ENCODE results near the gene TNFRSF14. TPM values are rescaled to one million over a fixed set of nuclear protein-coding genes. Genes with fewer than 3 reads are reported as not detected.

TNFRSF14 gene
- polyA plus RNA-seq, 2 of the 4 experiments (the other 2 are of a cell fraction) = 0.16 to 0.25 TPM

GRCh38 chr1:2559509-2560298 is 3.5 kb downstream of the TNFRSF14 start:
- CTCF ChIA-PET = interaction anchor here (2.2 to 2.6 kb wide), 2 partner anchors 11 to 12 kb away, joined by 10 read pairs; no protein-coding TSS in a partner anchor
- FAIRE-seq (no peak), ATAC-seq (no peak), DNase-seq (ENCODE audit: low read depth in 1 of 2, low spot score in 1 of 2) (no peak)
- no peak overlapping the region for H3K4me2 ChIP-seq
- no peak overlapping the region for H3K27ac ChIP-seq
- peaks cover 6% of the 10 kb centered on the region; the same call in 1 of the 3 replicates for H3K4me1 ChIP-seq
- WGBS (ENCODE audit: missing lambda C conversion rate) = 73% methylated on average over 3 of the region's 35 CpGs
- POLR2A ChIA-PET = no interaction called here
- H3K9me3 ChIP-seq = no peaks in the 10 kb centered on the region
- H3K4me3 ChIP-seq = no peak overlapping the region
- TF ChIP-seq POLR2A (IDR thresholded peaks at IDR 0.05; ENCODE audit: low read length) (no peak), NPAS2 (CRISPR knock-in tag; IDR thresholded peaks at IDR 0.05; ENCODE audit: borderline replicate concordance) (no peak), E2F6 (IDR thresholded peaks at IDR 0.05; ENCODE audit: borderline replicate concordance, low read depth) (no peak), RCOR1 (IDR thresholded peaks at IDR 0.05; ENCODE audit: low read depth, low read length) (no peak), HES2 (IDR thresholded peaks at IDR 0.05) (no peak), POLR2AphosphoS2 (conservative IDR thresholded peaks at IDR 0.05; ENCODE audit: low read length) (no peak), MAZ (IDR thresholded peaks at IDR 0.05; ENCODE audit: borderline replicate concordance, low read depth, low read length) (no peak), EP300 (IDR thresholded peaks at IDR 0.05) (no peak), HOXB13 (CRISPR knock-in tag; IDR thresholded peaks at IDR 0.05; ENCODE audit: low read depth) (no peak), EHMT2 (IDR thresholded peaks at IDR 0.05; ENCODE audit: low read depth) (no peak), ESRRA (IDR thresholded peaks at IDR 0.05; ENCODE audit: borderline replicate concordance, low read length) (no peak), HOXB5 (CRISPR knock-in tag; IDR thresholded peaks at IDR 0.05) (no peak), PHF8 (IDR thresholded peaks at IDR 0.05; ENCODE audit: borderline replicate concordance, low read depth) (no peak), RARB (CRISPR knock-in tag; IDR thresholded peaks at IDR 0.05) (no peak)
- TF ChIP-seq, protein P1, sequence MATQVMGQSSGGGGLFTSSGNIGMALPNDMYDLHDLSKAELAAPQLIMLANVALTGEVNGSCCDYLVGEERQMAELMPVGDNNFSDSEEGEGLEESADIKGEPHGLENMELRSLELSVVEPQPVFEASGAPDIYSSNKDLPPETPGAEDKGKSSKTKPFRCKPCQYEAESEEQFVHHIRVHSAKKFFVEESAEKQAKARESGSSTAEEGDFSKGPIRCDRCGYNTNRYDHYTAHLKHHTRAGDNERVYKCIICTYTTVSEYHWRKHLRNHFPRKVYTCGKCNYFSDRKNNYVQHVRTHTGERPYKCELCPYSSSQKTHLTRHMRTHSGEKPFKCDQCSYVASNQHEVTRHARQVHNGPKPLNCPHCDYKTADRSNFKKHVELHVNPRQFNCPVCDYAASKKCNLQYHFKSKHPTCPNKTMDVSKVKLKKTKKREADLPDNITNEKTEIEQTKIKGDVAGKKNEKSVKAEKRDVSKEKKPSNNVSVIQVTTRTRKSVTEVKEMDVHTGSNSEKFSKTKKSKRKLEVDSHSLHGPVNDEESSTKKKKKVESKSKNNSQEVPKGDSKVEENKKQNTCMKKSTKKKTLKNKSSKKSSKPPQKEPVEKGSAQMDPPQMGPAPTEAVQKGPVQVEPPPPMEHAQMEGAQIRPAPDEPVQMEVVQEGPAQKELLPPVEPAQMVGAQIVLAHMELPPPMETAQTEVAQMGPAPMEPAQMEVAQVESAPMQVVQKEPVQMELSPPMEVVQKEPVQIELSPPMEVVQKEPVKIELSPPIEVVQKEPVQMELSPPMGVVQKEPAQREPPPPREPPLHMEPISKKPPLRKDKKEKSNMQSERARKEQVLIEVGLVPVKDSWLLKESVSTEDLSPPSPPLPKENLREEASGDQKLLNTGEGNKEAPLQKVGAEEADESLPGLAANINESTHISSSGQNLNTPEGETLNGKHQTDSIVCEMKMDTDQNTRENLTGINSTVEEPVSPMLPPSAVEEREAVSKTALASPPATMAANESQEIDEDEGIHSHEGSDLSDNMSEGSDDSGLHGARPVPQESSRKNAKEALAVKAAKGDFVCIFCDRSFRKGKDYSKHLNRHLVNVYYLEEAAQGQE (IDR thresholded peaks at IDR 0.05) = no peak
- TF ChIP-seq, protein P2, sequence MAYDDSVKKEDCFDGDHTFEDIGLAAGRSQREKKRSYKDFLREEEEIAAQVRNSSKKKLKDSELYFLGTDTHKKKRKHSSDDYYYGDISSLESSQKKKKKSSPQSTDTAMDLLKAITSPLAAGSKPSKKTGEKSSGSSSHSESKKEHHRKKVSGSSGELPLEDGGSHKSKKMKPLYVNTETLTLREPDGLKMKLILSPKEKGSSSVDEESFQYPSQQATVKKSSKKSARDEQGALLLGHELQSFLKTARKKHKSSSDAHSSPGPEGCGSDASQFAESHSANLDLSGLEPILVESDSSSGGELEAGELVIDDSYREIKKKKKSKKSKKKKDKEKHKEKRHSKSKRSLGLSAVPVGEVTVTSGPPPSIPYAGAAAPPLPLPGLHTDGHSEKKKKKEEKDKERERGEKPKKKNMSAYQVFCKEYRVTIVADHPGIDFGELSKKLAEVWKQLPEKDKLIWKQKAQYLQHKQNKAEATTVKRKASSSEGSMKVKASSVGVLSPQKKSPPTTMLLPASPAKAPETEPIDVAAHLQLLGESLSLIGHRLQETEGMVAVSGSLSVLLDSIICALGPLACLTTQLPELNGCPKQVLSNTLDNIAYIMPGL (CRISPR knock-in tag; IDR thresholded peaks at IDR 0.05; ENCODE audit: borderline replicate concordance) = no peak

DNA sequence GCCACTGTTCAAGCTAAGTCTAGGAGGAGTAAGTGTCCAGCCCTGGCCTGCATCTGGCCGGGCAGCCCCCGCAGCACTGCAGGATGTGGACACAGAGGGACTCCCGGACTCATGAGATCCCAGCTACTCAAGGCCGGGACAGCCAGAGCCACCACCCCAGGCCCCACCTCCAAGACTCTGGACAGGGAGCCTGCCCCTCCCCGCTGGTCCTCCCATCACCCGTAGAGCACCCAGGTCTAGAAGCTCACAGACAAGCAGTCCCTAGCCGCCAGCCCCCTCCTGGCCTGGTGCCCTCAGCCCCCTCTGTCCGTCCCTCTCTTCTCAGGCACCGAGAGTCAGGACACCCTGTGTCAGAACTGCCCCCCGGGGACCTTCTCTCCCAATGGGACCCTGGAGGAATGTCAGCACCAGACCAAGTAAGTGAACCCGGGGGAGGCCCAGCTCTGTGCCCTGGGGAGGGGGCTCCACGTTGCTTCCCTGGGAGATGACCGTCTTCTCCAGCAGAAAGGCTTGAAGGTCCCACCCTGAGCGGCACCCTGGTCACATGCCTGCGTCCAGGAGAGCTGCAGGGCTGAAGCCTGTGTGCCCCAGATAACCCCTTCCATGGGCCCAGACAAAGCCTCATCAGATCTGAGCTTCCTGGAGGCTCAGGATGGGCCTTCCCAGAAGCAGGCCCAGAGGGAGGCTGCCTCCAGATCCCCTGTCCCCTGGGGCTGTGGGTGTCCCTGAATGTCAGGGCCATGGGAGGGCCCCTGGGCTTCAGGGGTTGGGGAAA is 4.3 kb downstream of the TNFRSF14 start:
- no peak overlapping the region for H3K4me2 ChIP-seq
- ChIA-PET POLR2A (no interaction called here), CTCF (interaction anchor here (1.6 to 2.2 kb wide), 3 partner anchors 12 to 864 kb away, joined by 6 to 10 read pairs (median 6); no protein-coding TSS in a partner anchor)
- ATAC-seq (no peak), DNase-seq (ENCODE audit: low read depth in 1 of 2, low spot score in 1 of 2) (no peak), FAIRE-seq (no peak)
- peaks cover 6% of the 10 kb centered on the region; the same call in 1 of the 3 replicates for H3K4me1 ChIP-seq
- H3K9me3 ChIP-seq = no peaks in the 10 kb centered on the region
- no peak overlapping the region for H3K4me3 ChIP-seq
- WGBS (ENCODE audit: missing lambda C conversion rate) = 44% methylated on average over 5 of the region's 15 CpGs
- no peak overlapping the region for H3K27ac ChIP-seq
- TF ChIP-seq CTCF (IDR thresholded peaks at IDR 0.05) (no peak), RNF2 (IDR thresholded peaks at IDR 0.05; ENCODE audit: borderline replicate concordance, low read depth) (no peak), HOXB13 (CRISPR knock-in tag; IDR thresholded peaks at IDR 0.05; ENCODE audit: low read depth) (no peak), FOXS1 (CRISPR knock-in tag; IDR thresholded peaks at IDR 0.05) (no peak), ATOH8 (CRISPR knock-in tag; IDR thresholded peaks at IDR 0.05; ENCODE audit: low read depth) (no peak), HOXB5 (CRISPR knock-in tag; IDR thresholded peaks at IDR 0.05) (no peak), CHD4 (IDR thresholded peaks at IDR 0.05; ENCODE audit: borderline replicate concordance) (no peak), SREBF2 (IDR thresholded peaks at IDR 0.05) (no peak), TP53 (CRISPR knock-in tag; IDR thresholded peaks at IDR 0.05) (no peak), MAZ (IDR thresholded peaks at IDR 0.05; ENCODE audit: borderline replicate concordance, low read depth, low read length) (no peak)

Data from A549 (cell line).